Esophagus squamous epithelium (tissue), 5 donors: ENCODE results near the gene POLR2M. TPM values are rescaled to one million over a fixed set of nuclear protein-coding genes. Genes with fewer than 3 reads are reported as not detected.

ENCODE experiments used
- DNase-seq: peaks from one replicate; lab custom pipeline; 2025; lab: John Stamatoyannopoulos, UW
- H3K27ac ChIP-seq, 4 donors: fragments of 200-600 bp; sonication (generic); one replicate each; pipeline ENCODE4 v1.5.1; 2016 to 2019; ENCODE audit warnings: mild to moderate bottlenecking in 1 of 4
- H3K27me3 ChIP-seq, 4 donors: fragments of 200-600 bp; sonication (generic); 1 replicate in 3 of 4; 2 replicates in 1 of 4; pipeline versions ENCODE4 v1.5.1 to v1.6.0; 2017 to 2021; ENCODE audit warnings: antibody characterized with exemption in 1 of 4
- H3K36me3 ChIP-seq, 3 donors: fragments of 200-600 bp; sonication (generic); one replicate each; pipeline ENCODE4 v1.5.1; 2016 to 2019
- H3K4me1 ChIP-seq, 3 donors: fragments of 200-600 bp; sonication (generic); one replicate each; pipeline ENCODE4 v1.5.1; 2017 to 2019
- H3K4me3 ChIP-seq, 4 donors: fragments of 200-600 bp; sonication (generic); 1 replicate in 3 of 4; 2 replicates in 1 of 4; pipeline ENCODE4 v1.5.1; 2016 to 2019; ENCODE audit warnings: mild to moderate bottlenecking in 2 of 4, moderate library complexity in 1 of 4
- H3K9me3 ChIP-seq, 3 donors: fragments of 200-600 bp; sonication (generic); one replicate each; pipeline ENCODE4 v1.5.1; 2016 to 2019
- CTCF ChIP-seq, 6 experiments: fragments of 450-650 bp in 4 of 6; fragments of 200-600 bp in 2 of 6; sonication (generic) in 2 of 6; IDR thresholded peaks; one replicate each; pipeline ENCODE4 v1.5.1; 2016 to 2019; ENCODE audit warnings: antibody characterized with exemption in 6 of 6, mild to moderate bottlenecking in 4 of 6, moderate library complexity in 4 of 6
- POLR2A ChIP-seq, 4 donors: fragments of 450-650 bp; IDR thresholded peaks; one replicate each; pipeline ENCODE4 v1.6.1; 2017; ENCODE audit warnings: antibody characterized with exemption in 4 of 4, mild to moderate bottlenecking in 4 of 4, moderate library complexity in 3 of 4
- whole genome bisulfite sequencing, 2 donors: methylation state at CpG; one replicate each; pipeline ENCODE4 v1.1.5; 2018; 5-methylcytosine and 5-hydroxymethylcytosine counted together
- intact Hi-C: fragments of 100-400 bp; cut with DNase I; formaldehyde crosslinking; loops from one replicate; pipeline ENCODE4 v1.15.0; 2022
- total RNA-seq, 4 donors: library from RNA; depleted of rRNA; stranded (reverse); fragments of >200 nt; gene quantifications; one replicate each; pipeline ENCODE4 v1.1.0, GENCODE V29; 2016
- donor health status: DM: yes; HTN: yes; CAD: no.

POLR2M gene
- total RNA-seq, 4 donors from 2014 or later, result 14.5 to 839 (median 71.7) TPM

GRCh38 chr15:57690341-57690966, 16.1 kb upstream of the POLR2M start:
- Histone ChIP-seq H3K4me1 (peaks cover 0 to 4% (median 0%) of the 10 kb centered on the region in 3 donors), H3K27ac (no peak overlapping the region), H3K9me3 (no peaks in the 10 kb centered on the region), H3K36me3 (no peaks in the 10 kb centered on the region), H3K4me3 (no peak overlapping the region), H3K27me3 (no peaks in the 10 kb centered on the region)
- TF ChIP-seq CTCF (IDR thresholded peaks at IDR 0.05) (no peak), POLR2A (IDR thresholded peaks at IDR 0.05) (no peak)
- no peak for DNase-seq
- intact Hi-C loops, result no loop called here
- 78 to 88% methylated on average over 1 to 2 of the region's 6 CpGs for WGBS, 2 donors

GRCh38 chr15:57691082-57691481, 15.4 kb upstream of the POLR2M start:
- intact Hi-C loops, result no loop called here
- Histone ChIP-seq H3K4me1 (peaks cover 0 to 4% (median 0%) of the 10 kb centered on the region in 3 donors), H3K36me3 (no peaks in the 10 kb centered on the region), H3K27ac (no peak overlapping the region), H3K9me3 (no peaks in the 10 kb centered on the region), H3K4me3 (no peak overlapping the region), H3K27me3 (no peaks in the 10 kb centered on the region)
- 43 to 50% methylated on average over 1 of the region's 1 CpG for WGBS, 2 donors
- no peak for TF ChIP-seq POLR2A (IDR thresholded peaks at IDR 0.05)
- no peak for TF ChIP-seq CTCF (IDR thresholded peaks at IDR 0.05)
- no peak for DNase-seq

- DNase-seq, result no peak
- no peak overlapping the region for H3K27ac ChIP-seq
- WGBS, 2 donors, result 48 to 55% methylated on average over 1 of the region's 1 CpG
- no peak for TF ChIP-seq POLR2A (IDR thresholded peaks at IDR 0.05)
- no peak for TF ChIP-seq CTCF (IDR thresholded peaks at IDR 0.05)
- no peaks in the 10 kb centered on the region for H3K27me3 ChIP-seq
- intact Hi-C loops, result no loop called here
- no peaks in the 10 kb centered on the region for H3K9me3 ChIP-seq
- H3K4me1 ChIP-seq, result peaks cover 0 to 4% (median 0%) of the 10 kb centered on the region in 3 donors
- no peak overlapping the region for H3K4me3 ChIP-seq
- no peaks in the 10 kb centered on the region for H3K36me3 ChIP-seq
Measured at GRCh38 chr15:57692709-57693108, 13.8 kb upstream of the POLR2M start.

- no peaks in the 10 kb centered on the region for H3K9me3 ChIP-seq
- H3K27ac ChIP-seq, result no peak overlapping the region
- no peak overlapping the region for H3K4me3 ChIP-seq
- no peaks in the 10 kb centered on the region for H3K27me3 ChIP-seq
- no peaks in the 10 kb centered on the region for H3K36me3 ChIP-seq
- peaks cover 0 to 4% (median 0%) of the 10 kb centered on the region in 3 donors for H3K4me1 ChIP-seq
- intact Hi-C loops, result no loop called here
- TF ChIP-seq POLR2A (IDR thresholded peaks at IDR 0.05), result no peak
- TF ChIP-seq CTCF (IDR thresholded peaks at IDR 0.05), result no peak
- no peak for DNase-seq
- WGBS, 2 donors, result 71 to 78% methylated on average over 1 of the region's 1 CpG
Measured at GRCh38 chr15:57694279-57694678, 12.2 kb upstream of the POLR2M start.

GRCh38 chr15:57696146-57696545, 10.4 kb upstream of the POLR2M start:
- Histone ChIP-seq H3K27me3 (peaks cover 0 to 4% (median 0%) of the 10 kb centered on the region in 4 donors), H3K27ac (no peak overlapping the region), H3K36me3 (no peaks in the 10 kb centered on the region), H3K4me1 (peaks cover 0 to 4% (median 0%) of the 10 kb centered on the region in 3 donors), H3K9me3 (no peaks in the 10 kb centered on the region), H3K4me3 (no peak overlapping the region)
- no peak for DNase-seq
- 44 to 46% methylated on average over 4 to 5 of the region's 5 CpGs for WGBS, 2 donors
- TF ChIP-seq CTCF (IDR thresholded peaks at IDR 0.05) (no peak), POLR2A (IDR thresholded peaks at IDR 0.05) (no peak)
- intact Hi-C loops, result no loop called here
